ACC112 (cell line): ENCODE measurements around the gene FRY.
A peak's percentile ranks its signal among the peaks of the same experiment; 100 is the strongest.

Experiments used
- H2AFZ ChIP-seq: fragments of 200-600 bp; sonication (generic); one replicate; pipeline ENCODE4 v1.6.0; 2017; ENCODE audit warnings: antibody characterized with exemption, low read length; ENCODE audit not compliant: unreplicated experiment
- H3K27ac ChIP-seq: fragments of 200-600 bp; sonication (generic); 2 replicates; pipeline ENCODE4 v1.5.1; 2014; ENCODE audit warnings: low read depth, mild to moderate bottlenecking, antibody characterized with exemption, low read length, moderate library complexity
- H3K27me3 ChIP-seq: fragments of 200-600 bp; sonication (generic); 2 replicates; pipeline ENCODE4 v1.6.1; 2014; ENCODE audit warnings: mild to moderate bottlenecking, antibody characterized with exemption, low read length, moderate library complexity, mixed read lengths; ENCODE audit not compliant: insufficient read depth
- H3K36me3 ChIP-seq: fragments of 200-600 bp; sonication (generic); 2 replicates; pipeline ENCODE4 v1.6.1; 2016; ENCODE audit warnings: mild to moderate bottlenecking, antibody characterized with exemption, low read length, moderate library complexity, mixed read lengths; ENCODE audit not compliant: insufficient read depth
- H3K4me1 ChIP-seq: fragments of 200-600 bp; sonication (generic); one replicate; pipeline ENCODE4 v1.6.1; 2016; ENCODE audit warnings: low read length, mixed read lengths; ENCODE audit not compliant: insufficient read depth, unreplicated experiment, control insufficient read depth
- H3K4me3 ChIP-seq: fragments of 200-600 bp; sonication (generic); 2 replicates; pipeline ENCODE4 v1.5.1; 2014; ENCODE audit warnings: mild to moderate bottlenecking, low read depth, low read length
- H3K79me2 ChIP-seq: fragments of 200-600 bp; sonication (generic); one replicate; pipeline ENCODE4 v1.6.0; 2016; ENCODE audit warnings: low read length; ENCODE audit not compliant: control insufficient read depth, unreplicated experiment, insufficient read depth

FRY gene

GRCh38 chr13:32264407-32264806 is 232.8 kb downstream of the FRY start:
- peaks cover 31% of the 10 kb centered on the region for H3K4me1 ChIP-seq
- H3K79me2 ChIP-seq: no peaks in the 10 kb centered on the region
- H3K36me3 ChIP-seq: no peaks in the 10 kb centered on the region
- no peaks in the 10 kb centered on the region for H3K27me3 ChIP-seq
- H3K27ac ChIP-seq: no peak overlapping the region
- H2AFZ ChIP-seq: no peak overlapping the region
- H3K4me3 ChIP-seq: no peak overlapping the region

- H3K27me3 ChIP-seq: no peaks in the 10 kb centered on the region
- H3K4me1 ChIP-seq: peaks cover 31% of the 10 kb centered on the region
- H3K4me3 ChIP-seq: no peak overlapping the region
- no peak overlapping the region for H3K27ac ChIP-seq
- H3K36me3 ChIP-seq: no peaks in the 10 kb centered on the region
- H3K79me2 ChIP-seq: no peaks in the 10 kb centered on the region
- no peak overlapping the region for H2AFZ ChIP-seq
Observed at GRCh38 chr13:32265726-32266125, 234.2 kb downstream of the FRY start.

- H3K4me1 ChIP-seq: peaks cover 27% of the 10 kb centered on the region
Observed at GRCh38 chr13:32266130-32266529, 234.6 kb downstream of the FRY start.

GRCh38 chr13:32267836-32268439 is 236.4 kb downstream of the FRY start:
- Histone ChIP-seq H2AFZ (no peak overlapping the region), H3K27ac (no peak overlapping the region)

More at GRCh38 chr13:32266130-32266529, 234.6 kb downstream of the FRY start:
- H3K36me3 ChIP-seq: no peaks in the 10 kb centered on the region
- H3K79me2 ChIP-seq: no peaks in the 10 kb centered on the region
- no peak overlapping the region for H2AFZ ChIP-seq
- no peak overlapping the region for H3K27ac ChIP-seq
- no peaks in the 10 kb centered on the region for H3K27me3 ChIP-seq
- H3K4me3 ChIP-seq: no peak overlapping the region

GRCh38 chr13:32272021-32272683 is 240.6 kb downstream of the FRY start:
- Histone ChIP-seq H2AFZ (no peak overlapping the region), H3K27ac (no peak overlapping the region), H3K36me3 (no peaks in the 10 kb centered on the region), H3K4me3 (no peak overlapping the region), H3K27me3 (no peaks in the 10 kb centered on the region), H3K79me2 (no peaks in the 10 kb centered on the region), H3K4me1 (peaks cover 4% of the 10 kb centered on the region)

More at GRCh38 chr13:32267836-32268439, 236.4 kb downstream of the FRY start:
- Histone ChIP-seq H3K4me3 (no peak overlapping the region), H3K36me3 (no peaks in the 10 kb centered on the region), H3K27me3 (no peaks in the 10 kb centered on the region), H3K4me1 (peaks cover 14% of the 10 kb centered on the region), H3K79me2 (no peaks in the 10 kb centered on the region)

GRCh38 chr13:32277839-32278238 is 246.3 kb downstream of the FRY start:
- Histone ChIP-seq H2AFZ (no peak overlapping the region), H3K27me3 (no peaks in the 10 kb centered on the region), H3K79me2 (no peaks in the 10 kb centered on the region), H3K4me1 (no peaks in the 10 kb centered on the region), H3K4me3 (no peak overlapping the region), H3K27ac (no peak overlapping the region), H3K36me3 (no peaks in the 10 kb centered on the region)

GRCh38 chr13:32278426-32278825 is 246.9 kb downstream of the FRY start:
- H3K4me1 ChIP-seq: no peaks in the 10 kb centered on the region
- H3K27me3 ChIP-seq: no peaks in the 10 kb centered on the region
- no peaks in the 10 kb centered on the region for H3K79me2 ChIP-seq
- no peak overlapping the region for H3K27ac ChIP-seq
- H2AFZ ChIP-seq: no peak overlapping the region
- H3K4me3 ChIP-seq: no peak overlapping the region
- no peaks in the 10 kb centered on the region for H3K36me3 ChIP-seq

- Histone ChIP-seq H2AFZ (no peak overlapping the region), H3K27me3 (no peaks in the 10 kb centered on the region), H3K4me1 (peaks cover 17% of the 10 kb centered on the region), H3K4me3 (no peak overlapping the region), H3K27ac (no peak overlapping the region), H3K79me2 (no peaks in the 10 kb centered on the region), H3K36me3 (no peaks in the 10 kb centered on the region)
Observed at GRCh38 chr13:32281096-32281495, 249.5 kb downstream of the FRY start.

- H2AFZ ChIP-seq: no peak overlapping the region
- H3K4me3 ChIP-seq: no peak overlapping the region
- no peaks in the 10 kb centered on the region for H3K27me3 ChIP-seq
- no peaks in the 10 kb centered on the region for H3K36me3 ChIP-seq
- H3K79me2 ChIP-seq: no peaks in the 10 kb centered on the region
- H3K27ac ChIP-seq: no peak overlapping the region
- peaks cover 18% of the 10 kb centered on the region for H3K4me1 ChIP-seq
Observed at GRCh38 chr13:32282096-32282711, 250.6 kb downstream of the FRY start.

GRCh38 chr13:32284927-32285632 is 253.5 kb downstream of the FRY start:
- Histone ChIP-seq H3K27ac (peak overlapping the region; percentile 77), H2AFZ (peak overlapping the region; percentile 95), H3K79me2 (no peaks in the 10 kb centered on the region), H3K4me3 (peak overlapping the region; percentile 56), H3K4me1 (peaks cover 18% of the 10 kb centered on the region), H3K27me3 (no peaks in the 10 kb centered on the region), H3K36me3 (no peaks in the 10 kb centered on the region)
